Stimulated activated CD8-positive, alpha-beta memory T cell treated with anti-CD3 and anti-CD28 coated beads, Interleukin-7, amount 100 ng/mL, for 1 hour (primary cell): ENCODE results near the gene NAV1.
"Not testable (repeated sequence)": the region's sequence is repeated elsewhere in the genome, so short reads cannot be mapped to it uniquely, and the experiment has no call there.

Source experiments
- DNase-seq, 2 donors: peaks; one replicate each; pipeline ENCODE4 v3.0.0-alpha.2; 2020; ENCODE audit warnings: low read depth in 2 of 2

Gene NAV1

GRCh38 chr1:201504799-201505502 is 34.0 kb upstream of the NAV1 start:
- no peak for DNase-seq

DNA sequence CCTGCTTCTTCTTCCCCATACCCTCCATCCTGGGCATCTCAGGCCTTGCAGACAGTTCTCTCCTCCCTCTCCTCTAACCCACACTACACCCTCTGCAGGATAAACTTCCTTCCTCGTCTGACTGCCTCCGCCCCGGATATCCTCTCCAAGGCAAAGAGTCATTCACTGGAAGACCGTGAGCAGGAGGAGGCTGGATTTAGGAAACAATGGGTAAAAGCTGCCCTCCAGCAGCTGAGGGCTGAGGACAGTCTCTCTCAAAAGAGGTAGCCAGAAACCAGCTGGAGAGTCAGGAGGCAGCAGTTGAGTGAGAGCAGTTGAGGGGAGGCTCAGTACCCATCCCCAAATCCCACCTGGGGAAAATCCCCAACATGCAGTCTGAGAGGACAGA is 33.4 kb upstream of the NAV1 start:
- DNase-seq = no peak

DNA sequence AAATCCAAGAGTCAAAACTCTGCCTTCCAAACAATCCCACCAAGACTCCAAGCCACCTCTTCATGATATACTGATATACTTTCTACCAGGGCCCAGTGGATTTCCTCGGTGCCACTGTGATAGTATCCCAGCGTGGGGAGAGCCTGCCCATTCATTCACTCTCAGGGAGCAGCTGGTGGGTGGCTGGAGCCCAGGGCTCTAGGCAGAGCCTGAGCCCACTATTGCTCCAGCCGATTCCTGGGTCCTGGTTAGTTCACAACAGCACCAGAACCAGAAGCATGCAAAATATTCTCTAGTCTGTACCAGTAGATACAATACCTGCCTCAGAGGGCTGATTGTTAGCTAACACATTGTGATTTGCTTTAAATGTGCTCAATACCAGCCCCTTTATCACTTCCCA is 32.8 kb upstream of the NAV1 start:
- no peak for DNase-seq

DNA sequence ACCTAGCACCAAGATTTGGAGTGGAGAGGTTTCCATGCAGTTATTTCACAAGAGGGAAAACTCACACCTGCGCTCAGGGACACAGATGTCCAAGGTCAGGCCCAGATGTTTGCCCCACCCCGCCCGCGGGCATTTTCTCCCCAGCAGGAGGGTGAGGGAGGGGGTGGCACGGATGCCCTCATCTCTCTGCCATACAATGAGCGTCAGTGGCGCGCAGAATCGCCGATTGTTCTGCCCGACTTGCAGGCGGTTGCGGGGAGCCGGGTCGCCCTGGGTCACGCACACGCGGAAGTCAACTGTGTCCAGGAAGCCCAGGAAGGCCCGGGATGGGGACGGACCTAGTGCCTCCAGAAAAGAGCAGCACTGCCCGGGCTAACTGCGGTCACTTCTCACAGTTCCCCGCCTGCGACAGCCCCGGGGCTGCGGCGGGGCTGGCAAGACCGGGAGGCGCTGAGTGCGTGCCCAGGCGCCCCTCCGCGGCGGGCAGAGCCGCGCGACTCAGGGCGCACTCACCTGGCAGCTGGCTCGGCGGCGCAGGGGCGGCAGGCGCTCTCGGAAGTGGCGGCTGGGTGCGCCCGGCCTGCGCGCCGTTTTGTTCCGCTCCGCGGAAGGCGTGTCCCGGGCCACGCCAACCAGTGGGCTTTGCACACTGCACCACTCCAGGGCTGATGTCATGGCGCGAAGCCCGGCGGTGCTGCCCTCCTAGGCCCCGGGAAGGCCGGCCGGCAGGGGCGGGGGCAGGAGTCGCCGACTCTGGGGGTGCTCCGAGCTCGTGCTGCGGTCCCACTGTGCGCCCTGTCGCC is 32.2 kb upstream of the NAV1 start, which contains the start of gene CSRP1:
Gene CSRP1 (minus strand): TSS at position 567 of the 803 bp plus-strand sequence. CDS start 10,820 bp downstream, outside the sequence.
- DNase-seq = peak; percentile 50 to 53

- no peak for DNase-seq
Observed at GRCh38 chr1:201507360-201507675, 31.6 kb upstream of the NAV1 start.

- DNase-seq = no peak
Observed at GRCh38 chr1:201508809-201509208, 30.1 kb upstream of the NAV1 start.

- DNase-seq = no peak
Observed at GRCh38 chr1:201509601-201510374, 29.1 kb upstream of the NAV1 start.

- no peak for DNase-seq
Observed at GRCh38 chr1:201510734-201511133, 28.2 kb upstream of the NAV1 start.

- DNase-seq = no peak
Observed at GRCh38 chr1:201511396-201511940, 27.5 kb upstream of the NAV1 start.

- DNase-seq = no peak
Observed at GRCh38 chr1:201511941-201512539, 26.9 kb upstream of the NAV1 start.

DNA sequence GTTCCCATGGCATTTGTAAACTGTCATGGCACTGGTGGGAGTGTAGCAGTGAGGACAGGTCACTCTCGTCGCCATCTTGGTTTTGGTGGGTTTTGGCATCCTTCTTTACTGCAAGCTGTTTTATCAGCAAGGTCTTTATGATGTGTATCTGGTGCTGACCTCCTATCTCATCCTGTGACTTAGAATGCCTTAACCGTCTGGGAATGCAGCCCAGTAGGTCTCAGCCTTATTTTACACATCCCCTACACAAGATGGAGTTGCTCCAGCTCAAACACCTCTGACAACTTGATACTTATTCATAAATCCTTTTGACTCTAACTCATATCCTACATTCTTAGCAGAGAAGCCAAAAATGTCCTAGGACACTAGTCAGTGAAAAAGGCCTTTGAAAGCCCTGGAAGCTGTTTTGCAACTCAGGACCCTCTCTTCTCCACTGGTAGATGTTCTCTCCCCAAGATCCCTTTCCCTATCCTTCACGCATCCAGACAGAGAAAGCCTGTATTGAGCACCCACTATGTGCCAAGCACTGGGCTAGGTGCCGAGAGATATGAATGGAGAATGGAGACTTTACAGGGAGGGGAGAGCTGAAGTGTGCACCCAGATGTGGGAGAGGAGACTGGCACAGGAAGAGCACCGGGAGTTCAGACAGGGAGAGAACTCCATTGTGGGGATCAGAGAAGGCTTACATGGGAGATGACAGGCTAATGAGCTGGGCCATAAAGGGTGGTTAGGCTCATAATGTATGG is 25.3 kb upstream of the NAV1 start:
- DNase-seq = no peak

GRCh38 chr1:201514466-201514865 is 24.5 kb upstream of the NAV1 start:
- no peak for DNase-seq

GRCh38 chr1:201515062-201515750 is 23.7 kb upstream of the NAV1 start:
- DNase-seq = no peak

- DNase-seq = no peak
Observed at GRCh38 chr1:201515895-201516294, 23.0 kb upstream of the NAV1 start.

DNA sequence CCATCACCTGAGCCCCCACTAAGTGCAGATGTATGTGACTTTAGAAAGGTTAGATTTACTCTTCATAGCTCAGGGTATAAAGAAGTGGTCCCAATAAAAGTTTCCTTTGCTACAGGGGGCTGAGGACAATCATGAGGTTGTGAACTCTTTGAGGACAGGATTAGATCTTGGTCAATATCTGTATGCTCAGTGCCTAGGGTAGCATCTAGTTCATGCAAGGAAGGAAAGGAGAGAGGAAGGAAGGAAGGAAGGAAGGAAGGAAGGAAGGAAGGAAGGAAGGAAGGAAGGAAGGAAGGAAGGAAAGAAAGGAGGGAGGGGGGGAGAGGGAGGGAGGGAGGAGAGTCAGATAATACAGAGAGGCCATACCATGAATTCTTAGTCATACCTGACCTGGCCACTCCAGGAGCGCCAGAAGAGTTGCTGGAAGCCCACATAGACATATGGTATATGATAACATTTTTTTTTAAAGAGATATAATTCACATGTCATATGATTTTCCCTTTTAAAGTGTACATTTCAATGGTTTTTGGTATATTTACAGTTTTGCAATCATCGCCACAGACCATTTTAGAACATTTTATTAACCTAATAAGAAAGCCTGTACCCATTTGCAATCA is 22.3 kb upstream of the NAV1 start:
- no peak for DNase-seq

DNA sequence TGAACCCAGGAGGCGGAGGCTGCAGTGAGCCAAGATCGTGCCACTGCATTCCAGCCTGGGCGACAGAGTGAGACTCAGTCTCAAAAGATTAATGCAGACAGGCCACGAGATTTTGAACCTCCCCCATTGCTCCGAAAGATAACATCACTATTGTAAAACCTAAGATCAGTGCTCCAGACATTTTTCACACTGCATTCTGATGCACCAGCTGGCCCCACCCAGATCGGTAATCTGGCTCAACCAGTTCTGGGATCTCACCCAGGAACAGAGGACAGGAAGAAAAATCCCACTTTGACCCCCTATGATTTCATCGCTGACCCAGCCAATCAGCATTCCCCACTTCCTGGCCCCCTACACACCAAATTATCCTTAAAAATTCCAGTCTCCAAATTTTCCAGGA is 21.3 kb upstream of the NAV1 start:
- DNase-seq = no peak

GRCh38 chr1:201518071-201518470 is 20.9 kb upstream of the NAV1 start:
- no peak for DNase-seq

DNA sequence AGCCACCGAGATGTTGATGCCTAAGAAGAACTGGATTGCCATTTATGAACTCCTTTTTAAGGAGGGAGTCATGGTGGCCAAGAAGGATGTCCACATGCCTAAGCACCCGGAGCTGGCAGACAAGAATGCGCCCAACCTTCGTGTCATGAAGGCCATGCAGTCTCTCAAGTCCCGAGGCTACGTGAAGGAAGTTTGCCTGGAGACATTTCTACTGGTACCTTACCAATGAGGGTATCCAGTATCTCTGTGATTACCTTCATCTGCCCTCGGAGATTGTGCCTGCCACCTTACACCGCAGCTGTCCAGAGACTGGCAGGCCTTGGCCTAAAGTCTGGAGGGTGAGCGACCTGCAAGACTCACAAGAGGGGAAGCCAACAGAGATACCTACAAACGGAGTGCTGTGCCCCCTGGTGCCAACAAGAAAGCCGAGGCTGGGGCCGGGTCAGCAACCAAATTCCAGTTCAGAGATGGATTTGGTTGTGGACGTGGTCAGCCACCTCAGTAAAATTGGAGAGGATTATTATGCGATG is 18.8 kb upstream of the NAV1 start:
- DNase-seq = not testable (repeated sequence)

GRCh38 chr1:201525193-201525778 is 13.6 kb upstream of the NAV1 start:
- no peak for DNase-seq
